NCI-H524 (cell line): Measurements from ENCODE around the gene COL5A2.

ENCODE experiments used
- DNase-seq, 2 experiments: peaks; one replicate each; lab custom pipeline; 2025; lab: John Stamatoyannopoulos, UW

Gene COL5A2

GRCh38 chr2:189178726-189179569 lies 613 bp downstream of the COL5A2 start:
- no peak for DNase-seq

DNA sequence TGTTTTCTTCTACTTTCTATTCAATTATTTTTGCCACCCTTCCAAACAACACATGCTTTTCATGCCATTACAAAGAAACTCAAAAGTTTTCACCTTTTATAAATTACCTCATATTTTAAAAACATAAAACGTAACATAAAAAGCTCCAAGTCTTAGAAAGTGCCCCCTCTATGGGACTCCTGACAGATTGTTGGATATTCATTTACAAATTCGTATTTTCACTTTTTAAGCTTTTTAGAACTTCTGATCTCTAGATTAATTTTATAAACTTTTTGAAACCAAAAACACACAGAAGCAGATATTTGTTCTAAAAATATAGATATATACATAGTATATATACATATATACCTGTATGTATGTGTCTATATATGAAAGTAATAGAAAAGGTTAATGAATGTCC lies 1.5 kb downstream of the COL5A2 start:
- DNase-seq = no peak

- DNase-seq = no peak
These were observed 2.2 kb downstream of the COL5A2 start for GRCh38 chr2:189177251-189177840.

GRCh38 chr2:189176516-189176915 lies 3.0 kb downstream of the COL5A2 start:
- no peak for DNase-seq

DNA sequence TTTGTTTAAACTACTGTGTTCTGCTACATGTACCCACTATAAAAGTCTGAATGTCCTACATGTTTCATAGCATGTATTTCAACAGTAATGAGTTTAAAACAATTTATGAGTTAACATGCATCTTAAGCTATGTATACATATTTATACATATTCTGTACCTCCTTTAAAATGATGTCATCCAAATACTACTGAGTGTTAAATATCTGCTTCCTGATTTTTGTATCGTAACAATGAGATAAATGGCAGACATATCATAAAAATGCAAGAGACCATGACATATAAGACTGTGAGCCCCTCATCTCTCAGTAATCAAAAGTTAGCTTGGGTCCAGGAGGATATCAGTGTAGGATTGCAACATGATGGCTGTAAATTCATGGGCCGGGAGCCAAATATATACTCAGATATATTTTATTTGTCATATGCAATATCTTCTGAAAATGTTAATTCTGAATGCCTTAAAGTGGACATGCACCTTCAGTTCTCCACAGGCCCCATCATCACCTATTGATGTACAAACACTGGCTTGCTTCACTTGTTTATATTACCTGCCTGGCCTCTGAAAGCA lies 3.6 kb downstream of the COL5A2 start:
- no peak for DNase-seq

DNA sequence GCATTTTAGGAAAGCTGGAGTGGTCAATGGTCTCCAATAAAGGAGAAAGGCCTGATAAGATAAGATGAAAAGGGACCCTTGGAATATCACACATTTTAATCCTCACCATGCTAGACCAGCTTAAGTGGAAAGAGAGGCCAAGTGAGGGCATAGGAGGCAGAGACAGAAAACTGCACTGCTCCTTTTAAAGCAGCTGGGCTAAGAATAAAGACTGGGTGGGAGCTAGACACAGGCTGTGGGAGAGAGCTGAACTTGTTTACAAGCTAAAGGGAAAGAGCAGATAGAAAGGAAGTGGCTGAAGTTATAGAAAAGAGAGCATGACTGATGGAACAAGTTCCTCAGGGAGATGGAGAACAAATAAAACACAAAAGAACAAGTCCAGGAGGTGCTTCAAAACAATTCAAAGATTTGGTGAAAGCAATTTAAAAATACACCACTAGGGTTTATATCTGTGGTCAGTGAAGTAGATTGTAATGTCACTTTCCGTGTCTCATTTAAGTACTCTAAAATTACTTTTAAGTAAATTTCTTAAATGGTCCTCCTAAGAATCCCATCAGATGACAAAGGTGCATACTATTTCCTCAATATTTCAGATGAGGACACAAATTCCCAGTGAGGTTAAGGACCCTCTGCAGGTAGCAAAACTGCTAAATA lies 7.5 kb downstream of the COL5A2 start:
- DNase-seq = no peak

GRCh38 chr2:189168856-189169499 lies 10.6 kb downstream of the COL5A2 start:
- DNase-seq = no peak

- no peak for DNase-seq
These were observed 13.7 kb downstream of the COL5A2 start for GRCh38 chr2:189165656-189166380.

DNA sequence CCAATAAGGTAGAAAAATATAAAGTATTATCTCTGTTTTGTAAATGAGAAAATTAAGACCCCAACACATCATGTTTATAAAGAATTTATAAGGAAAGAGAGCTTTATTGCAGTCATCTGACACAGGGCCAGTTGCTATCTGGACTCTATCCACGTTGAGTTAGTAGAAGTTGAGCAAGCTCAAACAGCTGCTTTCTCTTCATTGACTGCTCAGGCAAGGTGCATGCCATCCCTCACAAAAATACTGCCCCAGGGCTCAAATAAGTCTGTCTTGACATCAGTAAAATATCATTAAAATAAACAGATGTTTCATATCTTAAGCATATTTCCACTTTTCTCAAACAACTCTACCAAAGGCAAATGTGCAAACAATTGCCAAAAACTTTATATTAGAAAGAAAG lies 14.8 kb downstream of the COL5A2 start:
- no peak for DNase-seq

- no peak for DNase-seq
These were observed 15.7 kb downstream of the COL5A2 start for GRCh38 chr2:189163889-189164288.

DNA sequence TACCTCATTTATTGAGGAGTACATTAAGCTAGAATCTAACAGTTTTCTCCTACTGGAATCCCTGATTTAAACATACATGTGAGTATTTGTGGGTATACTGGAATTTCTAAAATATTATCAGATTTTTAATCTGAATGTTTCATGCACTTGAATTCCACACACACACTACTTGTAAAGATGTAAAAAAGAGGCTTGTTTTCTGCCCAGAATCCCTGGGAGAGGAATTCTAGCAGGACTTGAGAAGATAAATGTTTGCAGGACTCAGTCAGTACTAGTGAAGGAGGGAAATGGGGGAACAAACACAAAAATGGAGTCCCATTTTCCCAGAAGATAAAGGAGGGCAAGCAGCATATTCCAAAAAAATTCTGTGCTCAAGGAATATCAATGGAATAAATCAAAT lies 17.0 kb downstream of the COL5A2 start:
- DNase-seq = no peak

GRCh38 chr2:189161894-189162293 lies 17.7 kb downstream of the COL5A2 start:
- no peak for DNase-seq

- no peak for DNase-seq
These were observed 19.8 kb downstream of the COL5A2 start for GRCh38 chr2:189159717-189160116.

DNA sequence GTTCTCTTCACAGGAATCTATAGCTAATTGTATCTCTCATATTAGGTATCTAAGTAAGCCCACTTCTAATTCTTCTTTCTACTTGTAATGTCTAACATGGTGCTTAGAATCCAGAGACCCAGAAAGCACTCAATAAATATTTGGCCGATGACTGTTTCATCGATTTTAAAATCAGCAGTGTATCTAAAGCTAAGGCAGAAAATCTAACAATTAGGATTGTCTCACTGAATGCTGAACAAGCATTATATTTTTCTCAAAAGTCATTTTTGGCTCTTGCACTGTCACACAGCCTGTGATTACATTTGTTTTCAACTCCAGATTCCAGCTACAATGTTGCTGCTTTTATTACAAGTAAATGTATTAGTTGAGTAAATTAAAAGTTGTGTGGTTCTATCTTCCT lies 20.3 kb downstream of the COL5A2 start:
- no peak for DNase-seq

DNA sequence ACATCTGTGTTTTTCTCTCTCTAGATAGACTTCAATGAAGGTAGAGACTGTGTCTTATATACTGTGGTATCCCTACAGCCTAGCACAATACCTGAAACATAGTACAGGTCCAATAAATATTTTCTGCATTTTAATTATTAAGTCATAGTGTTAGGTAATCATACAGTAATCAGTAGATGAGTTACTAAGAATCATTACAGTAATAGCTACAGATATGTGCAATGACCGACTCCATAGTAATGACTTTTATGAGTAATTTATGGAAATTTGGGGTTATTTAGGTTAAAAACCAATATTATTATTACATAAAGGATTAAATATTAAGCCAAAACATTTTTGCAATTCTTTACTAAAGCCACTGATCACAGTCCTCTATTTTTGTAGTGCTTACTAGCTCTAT lies 21.6 kb downstream of the COL5A2 start:
- no peak for DNase-seq

DNA sequence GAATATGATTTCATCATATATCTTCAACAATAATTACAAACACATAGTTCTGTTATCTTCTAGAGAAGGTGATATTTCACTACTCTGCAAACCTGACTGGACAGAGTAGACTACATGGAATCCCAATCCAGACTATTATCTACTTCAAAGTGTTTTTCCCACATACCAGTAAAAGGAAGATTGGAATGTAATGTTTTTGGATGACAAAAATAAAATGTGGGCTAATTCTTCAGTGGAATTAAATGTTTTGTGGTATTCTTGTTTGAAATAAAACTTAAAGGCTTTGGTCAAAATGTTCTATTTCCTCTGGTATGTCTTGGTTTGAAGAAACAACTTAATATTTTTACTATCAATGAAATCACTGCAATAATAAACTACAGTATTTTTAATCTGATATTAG lies 22.1 kb downstream of the COL5A2 start:
- no peak for DNase-seq

- DNase-seq = no peak
These were observed 23.8 kb downstream of the COL5A2 start for GRCh38 chr2:189155795-189156194.

GRCh38 chr2:189153619-189154018 lies 25.9 kb downstream of the COL5A2 start:
- DNase-seq = no peak

GRCh38 chr2:189152483-189152882 lies 27.1 kb downstream of the COL5A2 start:
- DNase-seq = no peak

DNA sequence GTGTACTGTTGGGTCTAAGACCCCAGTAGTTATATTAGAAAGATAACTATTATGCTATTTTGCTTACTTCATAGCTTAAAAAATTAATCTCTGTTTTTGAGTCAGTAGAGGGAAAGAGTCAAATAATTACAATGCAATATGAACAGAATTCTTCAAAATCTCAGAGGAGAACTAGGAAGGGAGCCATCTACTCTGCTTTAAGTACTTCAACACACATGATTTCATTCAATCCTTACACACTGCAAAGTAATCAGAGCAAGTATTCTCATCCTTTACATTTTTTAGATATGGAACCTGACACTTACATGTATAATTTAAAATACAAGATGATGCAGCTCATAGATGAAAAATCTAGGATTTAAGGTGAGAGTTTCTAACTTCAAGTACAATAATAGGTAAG lies 27.7 kb downstream of the COL5A2 start:
- no peak for DNase-seq

GRCh38 chr2:189150033-189150432 lies 29.5 kb downstream of the COL5A2 start:
- DNase-seq = no peak

DNA sequence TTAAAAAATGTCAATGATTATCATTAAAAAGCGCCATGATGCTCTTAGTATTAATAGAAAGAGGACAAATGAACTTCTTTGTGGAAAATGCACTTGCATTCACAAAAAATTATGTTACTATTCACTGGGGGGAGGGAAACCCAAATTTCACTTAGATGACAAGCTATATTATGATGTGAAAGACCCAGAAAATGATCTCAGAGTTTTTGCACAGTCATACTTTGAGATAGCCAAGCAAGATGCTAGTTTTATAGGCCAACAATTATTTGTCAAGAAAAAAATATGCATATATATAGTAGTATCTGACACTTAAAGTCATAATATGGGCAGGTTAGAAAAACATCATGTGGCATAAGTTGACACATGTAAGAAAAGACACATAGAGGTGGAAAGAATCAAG lies 31.6 kb downstream of the COL5A2 start:
- no peak for DNase-seq
